B cell (primary cell): Measurements from ENCODE around the gene DPM2. TPM values are rescaled to one million over a fixed set of nuclear protein-coding genes. Genes with fewer than 3 reads are reported as not detected.
A peak's percentile ranks its signal among the peaks of the same experiment; 100 is the strongest.

Source experiments
- ATAC-seq: fragments of 200-7000 bp; cut with Tn5 transposase; one replicate; pipeline ENCODE4 v1.10.0; 2021; ENCODE audit warnings: low read depth, mild to moderate bottlenecking, moderate number of reproducible peaks, moderate library complexity
- CTCF ChIA-PET: fragments of 350-600 bp; sonication (Branson Sonifier 250); formaldehyde crosslinking; loops from one replicate; lab custom pipeline; 2021; ENCODE audit warnings: antibody characterized with exemption, inconsistent platforms; lab: Charles Lee
- POLR2A ChIA-PET: fragments of 350-600 bp; sonication (Branson Sonifier 250); formaldehyde crosslinking; loops from one replicate; lab custom pipeline; 2021; ENCODE audit warnings: antibody characterized with exemption; lab: Charles Lee
- DNase-seq: peaks from one replicate; pipeline ENCODE4 v3.0.0; 2013
- H2AFZ ChIP-seq: 2 replicates; pipeline ENCODE4 v1.6.1; 2012; ENCODE audit warnings: mild to moderate bottlenecking, low read depth, low read length; ENCODE audit not compliant: insufficient read depth, poor library complexity, severe bottlenecking
- H3K27ac ChIP-seq, 2 donors: 1 replicate in 1 of 2; 2 replicates in 1 of 2; pipeline ENCODE4 v1.5.1; 2012 to 2013; ENCODE audit warnings: low read length in 2 of 2, mild to moderate bottlenecking in 2 of 2, moderate library complexity in 1 of 2
- H3K27me3 ChIP-seq, 4 experiments: fragments of 200-600 bp in 1 of 4; sonication (generic) in 1 of 4; replicated peaks in 1 of 4; 1 replicate in 2 of 4; 2 replicates in 2 of 4; pipeline versions ENCODE4 v1.6.1 to v1.7.0; 2013 to 2016; ENCODE audit warnings: low read length in 3 of 4, mild to moderate bottlenecking in 2 of 4, mixed read lengths in 1 of 4, moderate library complexity in 1 of 4; ENCODE audit not compliant: insufficient read depth in 4 of 4, control insufficient read depth in 3 of 4; ENCODE audit errors: control extremely low read depth in 1 of 4
- H3K36me3 ChIP-seq, 2 experiments: replicated peaks in 1 of 2; 1 replicate in 1 of 2; 2 replicates in 1 of 2; pipeline versions ENCODE4 v1.6.1 to v1.7.1; 2013; ENCODE audit warnings: low read length in 1 of 2; ENCODE audit not compliant: insufficient read depth in 2 of 2, control insufficient read depth in 1 of 2; ENCODE audit errors: control extremely low read depth in 1 of 2, extremely low read depth in 1 of 2
- H3K4me1 ChIP-seq, 2 donors: fragments of 200-600 bp in 1 of 2; sonication (generic) in 1 of 2; 1 replicate in 1 of 2; 2 replicates in 1 of 2; pipeline versions ENCODE4 v1.5.1 to v1.6.1; 2013 to 2017; ENCODE audit warnings: low read length in 2 of 2; ENCODE audit not compliant: control insufficient read depth in 2 of 2, insufficient read depth in 2 of 2
- H3K4me2 ChIP-seq: replicated peaks from 2 replicates; pipeline ENCODE3; 2012; ENCODE audit warnings: mild to moderate bottlenecking, low read depth, low read length; ENCODE audit not compliant: poor library complexity, severe bottlenecking
- H3K4me3 ChIP-seq, 5 experiments: fragments of 200-600 bp in 1 of 5; sonication (generic) in 1 of 5; 1 replicate in 3 of 5; 2 replicates in 2 of 5; pipeline versions ENCODE4 v1.5.1 to v1.7.0; 2011 to 2016; ENCODE audit warnings: low read length in 4 of 5, mild to moderate bottlenecking in 4 of 5, low read depth in 2 of 5, control low read depth in 1 of 5, moderate library complexity in 1 of 5; ENCODE audit not compliant: insufficient read depth in 1 of 5; ENCODE audit errors: control extremely low read depth in 1 of 5, extremely low read depth in 1 of 5
- H3K79me2 ChIP-seq: fragments of 200-600 bp; sonication (generic); one replicate; pipeline ENCODE4 v1.6.0; 2016; ENCODE audit warnings: low read length; ENCODE audit not compliant: control insufficient read depth, insufficient read depth
- H3K9ac ChIP-seq: fragments of 200-600 bp; sonication (generic); 2 replicates; pipeline ENCODE4 v1.6.1; 2017; ENCODE audit warnings: mild to moderate bottlenecking, low read length, moderate library complexity
- H3K9me3 ChIP-seq, 3 donors: one replicate each; pipeline versions ENCODE4 v1.6.1 to v1.7.1; 2013; ENCODE audit warnings: low read length in 2 of 3; ENCODE audit not compliant: control insufficient read depth in 2 of 3, insufficient read depth in 1 of 3; ENCODE audit errors: control extremely low read depth in 1 of 3
- H4K20me1 ChIP-seq: 2 replicates; pipeline ENCODE4 v1.6.0; 2012; ENCODE audit warnings: mild to moderate bottlenecking, low read length; ENCODE audit not compliant: insufficient read depth, control insufficient read depth, poor library complexity, severe bottlenecking
- H3K27ac Mint-ChIP-seq: one replicate; pipeline ENCODE4 v1.8.0; 2021; ENCODE audit warnings: mixed read lengths
- H3K27me3 Mint-ChIP-seq: one replicate; pipeline ENCODE4 v1.8.0; 2021; ENCODE audit warnings: mixed read lengths
- H3K4me1 Mint-ChIP-seq: one replicate; pipeline ENCODE4 v1.8.0; 2021; ENCODE audit warnings: mixed read lengths
- H3K4me3 Mint-ChIP-seq: one replicate; pipeline ENCODE4 v1.8.0; 2021; ENCODE audit warnings: mixed read lengths
- H3K9me3 Mint-ChIP-seq: one replicate; pipeline ENCODE4 v1.8.0; 2022; ENCODE audit warnings: mixed read lengths; ENCODE audit not compliant: insufficient read depth
- CTCF ChIP-seq: fragments of 200-600 bp; IDR thresholded peaks from one replicate; pipeline ENCODE4 v1.8.0; 2022; ENCODE audit warnings: antibody characterized with exemption, mild to moderate bottlenecking
- EZH2 ChIP-seq: IDR thresholded peaks from 2 replicates; pipeline ENCODE4 v1.6.1; 2012; ENCODE audit warnings: borderline replicate concordance, low read depth, mild to moderate bottlenecking, moderate library complexity, low read length; ENCODE audit not compliant: insufficient read depth, poor library complexity, severe bottlenecking
- WGBS: methylation state at CpG from one replicate; pipeline ENCODE4 v1.1.5; 2013; ENCODE audit warnings: missing lambda C conversion rate; ENCODE audit not compliant: insufficient coverage; 5-methylcytosine and 5-hydroxymethylcytosine counted together
- intact Hi-C: fragments of 100-400 bp; cut with micrococcal nuclease; formaldehyde crosslinking; loops from one replicate; pipeline ENCODE4 v1.10.0; 2022
- polyA plus RNA-seq: library from polyadenylated mRNA; depleted of rRNA; stranded (reverse); fragments of >200 nt; gene quantifications from 2 replicates; pipeline ENCODE4 v1.2.3, GENCODE V29; 2012
- total RNA-seq, 2 donors: library from RNA; stranded (reverse); fragments of 120-200 nt in 1 of 2; gene quantifications; 1 replicate in 1 of 2; 2 replicates in 1 of 2; pipeline versions ENCODE4 v1.2.3 to v1.2.4, GENCODE V29; 2013 to 2022

DPM2 gene
- total and polyA plus RNA-seq, 2 donors (not counting 1 experiment from before 2014, with no cell fraction given) = 34.1 to 42.9 TPM

- ATAC-seq (no peak), DNase-seq (peak; percentile 17)
- Histone ChIP-seq H3K4me2 (no peak overlapping the region), H3K4me3 (no peak overlapping the region), H3K9me3 (no peaks in the 10 kb centered on the region), H2AFZ (no peak overlapping the region), H3K9ac (no peak overlapping the region), H3K36me3 (peaks cover 0 to 56% of the 10 kb centered on the region in 2 experiments), H3K27me3 (no peaks in the 10 kb centered on the region), H3K27ac (peak overlapping the region in 1 of 2 donors; percentile 8), H3K4me1 (peaks cover 29 to 68% of the 10 kb centered on the region in 2 donors), H3K79me2 (peaks cover 55% of the 10 kb centered on the region), H4K20me1 (no peaks in the 10 kb centered on the region)
- Mint-ChIP-seq H3K27me3 (no peaks in the 10 kb centered on the region), H3K4me1 (peaks cover 60% of the 10 kb centered on the region), H3K27ac (peak overlapping the region; percentile 81), H3K4me3 (peak overlapping the region; percentile 57), H3K9me3 (no peaks in the 10 kb centered on the region)
- TF ChIP-seq EZH2 = no peak
- TF ChIP-seq CTCF = no peak
- intact Hi-C loops = no loop called here
- ChIA-PET POLR2A (interaction anchor here (0.6 to 6.4 kb wide), 3 partner anchors 11 to 1108 kb away, joined by 3 to 228 read pairs (median 5); partner anchors contain the start of genes ST6GALNAC6 and ZBTB43), CTCF (interaction anchor here (0.6 to 17.3 kb wide), 6 partner anchors 9 to 134 kb away, joined by 3 to 237 read pairs (median 4); no protein-coding TSS in a partner anchor)
- WGBS = 100% methylated on average over 3 of the region's 5 CpGs
Measured at GRCh38 chr9:127912882-127913281, 24.8 kb downstream of the DPM2 start.

- Mint-ChIP-seq H3K9me3 (no peaks in the 10 kb centered on the region), H3K27me3 (no peaks in the 10 kb centered on the region), H3K27ac (peak overlapping the region; percentile 99), H3K4me1 (peaks cover 57% of the 10 kb centered on the region), H3K4me3 (peak overlapping the region; percentile 34)
- intact Hi-C loops = no loop called here
- ATAC-seq (no peak), DNase-seq (peak; percentile 22)
- Histone ChIP-seq H3K4me2 (no peak overlapping the region), H4K20me1 (no peaks in the 10 kb centered on the region), H3K36me3 (peaks cover 0 to 59% of the 10 kb centered on the region in 2 experiments), H3K4me1 (peaks cover 25 to 68% of the 10 kb centered on the region in 2 donors), H2AFZ (no peak overlapping the region), H3K27ac (peak overlapping the region; percentile 51 to 76), H3K4me3 (no peak overlapping the region), H3K9me3 (no peaks in the 10 kb centered on the region), H3K79me2 (peaks cover 55% of the 10 kb centered on the region), H3K27me3 (no peaks in the 10 kb centered on the region), H3K9ac (no peak overlapping the region)
- ChIA-PET POLR2A (interaction anchor here (0.6 to 6.4 kb wide), 2 partner anchors 11 to 231 kb away, joined by 5 to 228 read pairs; partner anchors contain the start of gene ST6GALNAC6), CTCF (interaction anchor here (0.6 to 17.3 kb wide), 6 partner anchors 9 to 133 kb away, joined by 3 to 237 read pairs (median 4); no protein-coding TSS in a partner anchor)
- 99% methylated on average over 31 of the region's 31 CpGs for whole genome bisulfite sequencing
- no peak for TF ChIP-seq EZH2
- no peak for TF ChIP-seq CTCF
Measured at GRCh38 chr9:127912296-127912695, 25.4 kb downstream of the DPM2 start.
